NCI-H510A treated with DMSO at 0.1 percent for 48 hours (cell line): ENCODE results near the gene TRMT112.
"Not testable (repeated sequence)": the region's sequence is repeated elsewhere in the genome, so short reads cannot be mapped to it uniquely, and the experiment has no call there.

Source experiments
- DNase-seq: peaks from one replicate; lab custom pipeline; 2025; lab: John Stamatoyannopoulos, UW

Gene TRMT112

DNA sequence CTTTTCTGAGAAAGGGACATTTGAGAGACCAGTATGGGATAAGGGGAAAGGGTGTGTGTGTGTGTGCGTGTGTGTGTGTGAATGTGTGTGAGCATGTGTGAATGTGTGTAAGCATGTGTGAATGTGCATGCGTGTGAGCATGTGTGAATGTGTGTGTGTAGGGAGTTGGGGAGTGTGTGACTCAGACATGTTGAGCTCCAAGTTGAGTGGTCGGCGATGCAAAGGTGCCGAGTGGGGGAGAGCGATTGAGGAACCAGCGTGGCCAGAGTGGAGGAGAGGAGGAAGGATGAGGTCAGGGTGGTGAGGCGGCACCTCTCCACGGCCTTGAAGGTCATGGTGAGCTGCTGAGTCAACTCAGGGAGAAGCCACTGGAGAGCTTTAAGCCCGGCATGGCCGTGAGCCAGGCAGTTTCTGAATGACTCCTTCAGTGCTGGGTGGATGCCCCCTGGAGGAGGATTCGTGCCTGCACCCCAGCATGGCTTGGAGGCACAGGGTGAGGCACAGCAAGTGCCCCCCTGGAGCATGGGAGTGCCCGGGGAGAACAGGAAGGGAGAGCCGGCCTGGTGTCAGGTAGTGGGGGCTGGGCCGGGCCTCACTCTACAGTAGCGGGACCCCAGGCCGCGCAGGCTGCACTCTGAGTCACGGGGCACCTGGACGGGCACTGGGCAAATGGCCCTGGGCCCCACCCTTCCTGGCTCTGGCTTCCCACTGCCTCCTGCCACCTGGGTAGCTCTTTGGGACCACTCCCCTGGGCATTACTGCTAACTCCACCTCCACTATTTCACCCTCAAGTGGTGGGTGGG is 14.4 kb upstream of the TRMT112 start:
- no peak for DNase-seq

DNA sequence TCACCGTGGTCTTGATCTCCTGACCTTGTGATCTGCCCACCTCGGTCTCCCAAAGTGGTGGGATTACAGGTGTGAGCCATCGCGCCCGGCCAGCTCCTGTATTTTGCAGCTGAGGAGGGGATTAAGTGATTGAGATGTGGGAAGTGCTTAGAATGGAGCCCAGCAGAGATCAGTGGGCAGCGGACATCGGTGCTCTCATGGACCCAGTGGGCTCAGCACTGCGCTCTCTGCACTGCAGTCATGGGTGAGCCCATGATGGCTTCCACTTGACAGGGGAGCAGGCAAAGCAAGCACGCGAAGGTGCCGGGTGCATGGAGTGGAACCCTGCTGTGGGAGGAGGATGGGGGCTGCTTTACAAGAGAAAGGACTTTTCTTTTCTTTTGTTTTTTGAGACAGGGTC is 13.5 kb upstream of the TRMT112 start:
- no peak for DNase-seq

DNA sequence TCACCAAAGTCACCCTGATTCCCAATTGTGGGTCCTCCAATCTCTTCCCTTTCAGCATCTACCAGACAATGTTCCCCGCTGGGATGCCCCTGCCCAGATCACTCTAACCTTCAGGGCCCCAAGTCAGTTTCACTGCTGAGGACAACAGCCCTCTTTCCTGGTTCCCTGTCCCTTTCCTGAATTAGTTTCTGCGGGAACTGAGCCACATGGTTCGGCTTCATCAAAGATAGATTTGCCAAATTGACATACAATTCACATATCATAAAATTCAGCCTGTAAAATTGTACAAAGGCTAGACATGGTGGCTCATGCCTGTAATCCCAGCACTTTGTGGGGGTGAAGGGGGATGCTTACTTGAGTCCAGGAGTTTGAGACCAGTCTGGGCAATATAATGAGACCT is 10.6 kb upstream of the TRMT112 start:
- no peak for DNase-seq

DNA sequence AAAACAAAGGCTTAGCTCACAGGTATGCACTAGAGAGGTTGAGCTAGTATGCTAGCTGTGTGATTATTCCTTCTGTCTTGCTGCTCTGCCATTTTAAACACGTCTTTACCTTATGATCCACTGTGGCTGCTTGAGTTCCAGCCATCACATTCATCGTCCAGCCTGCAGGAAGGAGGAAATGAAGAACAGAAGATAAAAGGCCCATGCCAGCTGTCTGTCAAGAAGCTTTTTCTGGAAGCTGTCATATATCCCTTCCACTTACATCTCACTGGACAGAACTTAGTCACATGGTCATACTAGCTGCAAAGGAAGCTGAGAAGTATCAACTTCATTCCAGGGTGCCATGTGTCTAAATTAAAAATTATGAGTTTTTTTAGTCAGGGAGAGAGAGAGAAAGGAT is 10.0 kb upstream of the TRMT112 start:
- DNase-seq: no peak

DNA sequence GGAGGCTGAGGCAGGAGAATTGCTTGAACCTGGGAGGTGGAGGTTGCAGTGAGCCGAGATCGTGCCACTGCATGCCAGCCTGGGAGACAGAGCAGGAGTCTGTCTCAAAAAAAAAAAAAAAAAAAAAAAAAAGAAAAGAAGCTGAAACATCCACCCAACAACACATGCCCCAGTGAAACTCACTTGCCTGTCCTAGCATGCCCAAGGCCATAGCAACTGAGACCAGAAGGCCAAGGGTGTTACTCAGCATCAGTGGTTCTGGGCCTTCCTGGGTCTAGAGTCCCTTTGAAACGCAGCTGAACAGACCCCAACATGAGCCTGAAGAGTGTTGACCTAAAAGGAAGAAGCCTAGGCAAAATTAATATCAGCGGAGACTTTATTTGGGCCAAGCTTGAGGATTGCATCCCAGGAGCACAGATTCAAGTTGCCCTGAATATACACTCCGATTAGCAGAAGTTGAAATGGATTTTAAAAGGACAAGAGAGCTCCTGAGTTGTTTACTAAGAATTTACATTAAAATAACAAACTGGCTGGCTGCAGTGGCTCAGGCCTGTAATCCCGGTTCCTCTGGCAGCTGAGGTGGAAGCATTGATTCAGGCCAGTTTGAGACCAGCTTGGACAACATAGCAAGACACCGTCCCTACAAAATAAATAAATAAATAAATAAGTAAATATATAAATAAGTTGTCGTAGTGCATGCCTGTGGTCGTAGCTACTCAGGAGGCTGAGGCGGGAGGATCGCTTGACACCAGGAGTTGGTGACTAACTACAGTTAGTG is 7.5 kb upstream of the TRMT112 start:
- DNase-seq: no peak

DNA sequence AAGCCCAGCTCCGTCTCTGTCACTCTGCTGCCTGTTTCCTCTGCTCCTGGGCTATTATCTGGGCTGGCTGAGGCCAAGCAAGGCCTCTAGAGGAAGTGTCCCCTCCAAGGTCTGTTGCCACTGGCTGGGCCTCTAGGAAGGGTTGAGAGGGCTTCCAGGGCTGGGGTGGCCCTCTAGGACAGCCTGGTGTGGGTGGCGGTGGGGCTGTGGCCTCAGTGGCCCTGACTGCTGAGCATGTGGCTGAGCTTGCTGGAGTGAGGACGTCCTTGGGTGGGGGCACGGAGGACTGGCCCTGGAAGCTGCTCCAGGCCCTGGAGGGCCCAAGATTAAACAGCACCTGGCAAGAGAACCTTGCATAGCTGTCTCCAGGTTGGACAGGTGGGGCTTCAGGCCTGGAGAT is 6.6 kb upstream of the TRMT112 start:
- DNase-seq: not testable (repeated sequence)

DNA sequence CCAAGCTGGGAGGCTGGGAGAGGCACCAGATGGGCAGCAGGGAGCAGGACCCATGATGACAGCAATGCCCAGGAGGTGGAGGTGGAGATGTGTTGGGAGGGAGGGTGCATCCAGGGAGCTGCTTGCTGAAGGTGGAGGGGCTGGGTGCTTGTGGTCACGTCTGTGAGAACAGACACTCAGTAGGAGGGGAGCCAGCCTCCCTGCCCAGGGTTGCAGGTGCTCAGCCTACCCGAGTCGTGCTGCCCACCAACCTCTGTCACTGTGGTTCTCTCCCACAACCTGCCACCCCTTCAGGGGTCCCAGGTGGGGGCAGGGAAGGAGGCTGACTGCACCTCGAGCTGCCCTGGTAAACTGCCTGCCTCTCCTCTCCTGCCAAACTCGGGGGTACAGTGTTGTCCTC is 6.0 kb upstream of the TRMT112 start:
- no peak for DNase-seq

DNA sequence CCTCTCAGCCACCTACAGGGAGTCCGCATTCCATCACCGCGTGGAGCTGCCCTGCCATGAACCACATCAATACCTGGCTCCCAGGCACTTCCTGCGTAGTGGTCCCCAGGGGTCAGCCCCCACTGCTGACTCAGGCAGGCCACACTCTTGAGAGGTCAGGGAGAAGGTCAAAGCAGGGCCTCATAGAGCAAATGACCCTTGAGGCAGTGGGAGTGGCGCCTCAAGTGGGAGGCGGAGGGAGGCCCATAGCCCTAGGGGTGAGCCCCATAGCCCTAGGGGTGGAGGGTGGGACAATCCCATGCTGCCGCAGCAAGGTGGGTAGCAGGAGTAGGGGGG is 5.5 kb upstream of the TRMT112 start:
- no peak for DNase-seq

DNA sequence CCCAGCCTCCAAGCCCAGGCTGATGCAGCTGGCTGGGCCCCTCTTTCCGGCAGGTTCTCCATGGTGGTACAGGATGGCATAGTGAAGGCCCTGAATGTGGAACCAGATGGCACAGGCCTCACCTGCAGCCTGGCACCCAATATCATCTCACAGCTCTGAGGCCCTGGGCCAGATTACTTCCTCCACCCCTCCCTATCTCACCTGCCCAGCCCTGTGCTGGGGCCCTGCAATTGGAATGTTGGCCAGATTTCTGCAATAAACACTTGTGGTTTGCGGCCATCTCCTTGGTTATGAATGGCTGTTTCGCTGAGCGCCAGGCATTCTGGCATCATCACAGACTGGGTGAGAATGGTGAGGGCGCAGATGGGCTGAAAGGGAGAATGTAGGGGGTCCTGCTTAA is 4.2 kb upstream of the TRMT112 start:
- DNase-seq: no peak

DNA sequence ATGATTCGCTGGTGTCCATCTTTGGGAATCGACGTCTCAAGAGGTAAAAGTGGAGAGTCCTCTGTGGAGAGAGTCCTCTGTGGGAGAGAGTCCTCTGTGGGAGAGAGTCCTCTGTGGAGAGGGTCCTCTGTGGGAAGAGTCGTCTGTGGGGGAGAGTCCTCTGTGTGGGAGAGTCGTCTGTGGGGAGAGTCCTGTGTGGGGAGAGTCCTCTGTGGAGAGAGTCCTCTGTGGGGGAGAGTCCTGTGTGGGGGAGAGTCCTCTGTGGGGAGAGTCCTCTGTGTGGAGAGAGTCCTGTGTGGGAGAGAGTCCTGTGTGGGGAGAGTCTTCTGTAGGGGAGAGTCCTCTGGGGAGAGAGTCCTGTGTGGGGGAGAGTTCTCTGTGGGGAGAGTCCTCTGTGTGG is 3.7 kb upstream of the TRMT112 start:
- no peak for DNase-seq

DNA sequence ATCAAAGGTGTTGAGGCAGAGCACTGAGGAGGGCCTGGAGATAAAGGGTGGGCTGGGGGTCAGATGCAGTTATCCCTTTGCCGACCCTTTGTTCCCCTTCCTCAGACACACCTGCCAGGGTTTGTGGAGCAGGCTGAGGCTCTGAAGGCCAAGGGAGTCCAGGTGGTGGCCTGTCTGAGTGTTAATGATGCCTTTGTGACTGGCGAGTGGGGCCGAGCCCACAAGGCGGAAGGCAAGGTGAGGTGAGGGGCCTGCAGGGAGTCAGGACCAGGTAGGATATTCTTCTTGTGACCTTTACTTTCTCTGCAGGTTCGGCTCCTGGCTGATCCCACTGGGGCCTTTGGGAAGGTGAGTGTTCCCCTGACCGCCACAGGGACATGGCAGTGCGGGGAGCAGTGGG is 3.2 kb upstream of the TRMT112 start:
- DNase-seq: no peak

DNA sequence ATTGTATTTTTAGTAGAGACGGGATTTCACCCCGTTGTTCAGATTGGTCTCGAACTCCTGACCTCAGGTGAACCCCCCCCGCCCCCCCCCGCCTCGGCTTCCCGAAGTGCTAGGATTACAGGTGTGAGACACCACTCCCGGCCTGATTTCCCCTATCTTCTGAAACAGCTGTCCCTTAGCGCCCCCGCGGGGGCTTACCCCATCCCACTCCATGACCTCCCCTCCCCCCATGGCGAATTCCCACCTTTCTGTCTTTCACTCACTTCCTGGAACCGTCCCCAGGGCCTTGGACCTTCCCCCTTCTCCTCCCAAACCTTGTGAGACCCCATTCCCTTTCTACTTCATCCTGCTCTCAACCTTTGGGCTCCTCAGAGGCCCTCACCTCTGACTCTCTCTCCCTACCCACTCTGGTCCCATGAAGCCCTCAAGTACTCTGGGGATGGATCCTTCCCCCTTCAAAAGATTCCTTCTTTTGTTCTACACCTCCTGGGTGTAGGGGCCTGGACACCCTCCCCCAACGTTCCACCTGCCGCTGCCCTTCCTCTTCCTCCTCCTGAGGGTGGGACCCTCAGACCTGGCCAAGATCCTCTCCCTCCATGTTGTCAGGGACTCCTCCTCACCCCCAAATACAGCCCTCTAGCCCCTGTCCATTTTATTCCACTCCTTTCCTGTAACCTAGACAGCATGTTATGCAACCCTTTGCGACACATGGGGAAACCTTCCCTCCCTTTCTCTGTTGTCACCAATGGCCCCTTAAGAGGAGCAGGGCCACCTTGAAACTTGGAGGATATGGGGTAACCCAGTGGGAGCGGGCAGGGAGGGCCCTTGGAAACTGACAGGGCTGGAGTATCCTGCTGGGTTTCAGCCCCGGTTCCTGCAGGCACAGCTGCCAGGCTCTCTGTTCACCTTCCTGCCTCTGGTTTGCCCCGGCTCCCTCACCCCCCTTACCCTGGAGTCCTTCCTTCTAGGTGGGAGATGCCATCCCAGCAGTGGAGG is 1.7 kb upstream of the TRMT112 start:
- DNase-seq: no peak

DNA sequence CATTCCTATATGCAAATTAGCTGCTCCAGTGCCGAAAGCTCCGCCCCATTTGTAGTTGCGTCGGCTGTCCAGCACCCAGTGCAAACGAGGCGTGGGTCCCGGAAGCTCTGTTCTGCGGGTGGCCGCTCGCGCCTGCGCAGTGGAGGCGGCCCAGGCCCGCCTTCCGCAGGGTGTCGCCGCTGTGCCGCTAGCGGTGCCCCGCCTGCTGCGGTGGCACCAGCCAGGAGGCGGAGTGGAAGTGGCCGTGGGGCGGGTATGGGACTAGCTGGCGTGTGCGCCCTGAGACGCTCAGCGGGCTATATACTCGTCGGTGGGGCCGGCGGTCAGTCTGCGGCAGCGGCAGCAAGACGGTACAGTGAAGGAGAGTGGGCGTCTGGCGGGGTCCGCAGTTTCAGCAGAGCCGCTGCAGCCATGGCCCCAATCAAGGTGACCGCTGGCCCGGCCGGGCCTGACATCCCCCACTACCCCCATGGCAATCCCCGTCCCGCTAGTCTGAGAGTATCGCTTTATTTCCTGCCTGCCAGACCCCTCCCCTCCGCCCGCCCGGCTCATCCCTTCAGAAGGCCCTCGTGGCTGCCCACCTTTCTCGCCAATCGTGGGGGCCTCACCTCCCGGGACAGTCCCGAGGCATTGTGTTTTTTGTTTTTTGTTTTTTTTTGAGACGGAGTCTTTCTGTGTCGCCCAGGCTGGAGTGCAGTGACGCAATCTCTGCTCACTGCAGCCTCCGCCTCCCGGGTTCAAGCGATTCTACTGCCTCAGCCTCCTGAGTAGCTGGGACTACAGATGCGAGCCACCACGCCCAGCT is 804 bp upstream of the TRMT112 start, which contains the start of gene PRDX5:
TSS of gene PRDX5 (plus strand) at position 161 of the 805 bp plus-strand sequence. CDS start at position 256, 95 bp downstream.
- DNase-seq: peak; percentile 92

DNA sequence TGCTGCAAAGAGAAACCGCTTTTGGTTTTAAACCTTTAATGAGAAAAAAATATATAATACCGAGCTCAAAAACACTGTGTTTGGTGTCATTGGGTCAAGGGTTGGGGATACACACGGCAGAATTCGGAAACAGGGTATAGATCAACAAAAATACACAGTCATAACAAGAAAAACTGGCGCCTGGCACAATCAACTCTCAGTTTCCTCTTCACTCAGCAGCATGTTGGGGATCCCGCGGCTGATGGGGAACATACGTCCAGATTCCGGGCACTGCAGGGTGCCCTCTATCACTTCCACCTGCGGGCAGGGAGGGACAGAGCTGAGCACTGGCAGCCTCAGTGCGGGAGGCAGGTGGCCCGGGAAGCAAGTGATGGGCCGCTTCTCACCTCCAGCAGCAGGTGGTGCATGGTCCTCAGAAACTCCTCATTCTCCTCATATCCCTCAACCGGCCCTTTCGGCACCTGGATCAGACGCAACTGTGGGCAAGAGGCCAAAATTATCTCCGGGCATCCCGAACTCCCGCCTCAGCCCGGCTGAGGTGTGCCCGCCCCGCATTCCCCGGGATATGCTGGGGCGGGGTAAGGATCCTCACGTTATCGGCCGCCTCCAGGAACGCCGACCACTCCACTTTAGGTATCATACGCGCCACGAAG is 561 bp downstream of the TRMT112 start:
- no peak for DNase-seq

DNA sequence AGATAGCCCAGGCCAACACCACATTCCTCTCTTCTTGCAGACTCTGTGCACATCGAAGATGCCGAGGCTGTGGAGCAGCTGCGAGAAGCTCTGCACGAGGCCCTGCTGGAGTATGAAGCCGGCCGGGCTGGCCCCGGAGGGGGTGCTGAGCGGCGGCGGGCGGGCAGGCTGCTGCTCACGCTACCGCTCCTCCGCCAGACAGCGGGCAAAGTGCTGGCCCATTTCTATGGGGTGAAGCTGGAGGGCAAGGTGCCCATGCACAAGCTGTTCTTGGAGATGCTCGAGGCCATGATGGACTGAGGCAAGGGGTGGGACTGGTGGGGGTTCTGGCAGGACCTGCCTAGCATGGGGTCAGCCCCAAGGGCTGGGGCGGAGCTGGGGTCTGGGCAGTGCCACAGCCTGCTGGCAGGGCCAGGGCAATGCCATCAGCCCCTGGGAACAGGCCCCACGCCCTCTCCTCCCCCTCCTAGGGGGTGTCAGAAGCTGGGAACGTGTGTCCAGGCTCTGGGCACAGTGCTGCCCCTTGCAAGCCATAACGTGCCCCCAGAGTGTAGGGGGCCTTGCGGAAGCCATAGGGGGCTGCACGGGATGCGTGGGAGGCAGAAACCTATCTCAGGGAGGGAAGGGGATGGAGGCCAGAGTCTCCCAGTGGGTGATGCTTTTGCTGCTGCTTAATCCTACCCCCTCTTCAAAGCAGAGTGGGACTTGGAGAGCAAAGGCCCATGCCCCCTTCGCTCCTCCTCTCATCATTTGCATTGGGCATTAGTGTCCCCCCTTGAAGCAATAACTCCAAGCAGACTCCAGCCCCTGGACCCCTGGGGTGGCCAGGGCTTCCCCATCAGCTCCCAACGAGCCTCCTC is 1.5 kb downstream of the TRMT112 start:
- DNase-seq: not testable (repeated sequence)

DNA sequence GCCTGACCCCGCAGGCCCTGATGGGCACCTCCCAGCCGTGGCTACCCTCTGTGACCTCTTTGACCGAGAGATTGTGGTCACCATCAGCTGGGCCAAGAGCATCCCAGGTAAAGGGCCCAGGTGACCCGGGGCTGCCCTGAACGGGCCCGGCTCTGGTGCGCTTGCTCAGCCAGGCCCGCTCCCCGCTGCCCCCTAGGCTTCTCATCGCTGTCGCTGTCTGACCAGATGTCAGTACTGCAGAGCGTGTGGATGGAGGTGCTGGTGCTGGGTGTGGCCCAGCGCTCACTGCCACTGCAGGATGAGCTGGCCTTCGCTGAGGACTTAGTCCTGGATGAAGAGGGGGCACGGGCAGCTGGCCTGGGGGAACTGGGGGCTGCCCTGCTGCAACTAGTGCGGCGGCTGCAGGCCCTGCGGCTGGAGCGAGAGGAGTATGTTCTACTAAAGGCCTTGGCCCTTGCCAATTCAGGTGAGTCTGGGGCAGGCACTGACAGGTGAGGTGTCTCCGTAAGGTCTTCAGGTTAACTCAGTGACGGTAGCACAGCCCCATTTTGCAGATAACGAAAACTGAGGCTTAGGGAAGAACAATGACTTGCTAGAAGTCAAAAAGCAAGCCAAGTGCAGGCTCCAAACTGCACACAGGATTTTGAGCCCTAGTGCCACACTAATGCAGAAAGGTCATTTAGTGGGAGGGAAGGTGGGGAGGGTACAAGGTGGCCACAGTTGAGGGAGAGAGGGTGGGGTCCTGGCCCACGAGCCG is 2.4 kb downstream of the TRMT112 start:
- no peak for DNase-seq

DNA sequence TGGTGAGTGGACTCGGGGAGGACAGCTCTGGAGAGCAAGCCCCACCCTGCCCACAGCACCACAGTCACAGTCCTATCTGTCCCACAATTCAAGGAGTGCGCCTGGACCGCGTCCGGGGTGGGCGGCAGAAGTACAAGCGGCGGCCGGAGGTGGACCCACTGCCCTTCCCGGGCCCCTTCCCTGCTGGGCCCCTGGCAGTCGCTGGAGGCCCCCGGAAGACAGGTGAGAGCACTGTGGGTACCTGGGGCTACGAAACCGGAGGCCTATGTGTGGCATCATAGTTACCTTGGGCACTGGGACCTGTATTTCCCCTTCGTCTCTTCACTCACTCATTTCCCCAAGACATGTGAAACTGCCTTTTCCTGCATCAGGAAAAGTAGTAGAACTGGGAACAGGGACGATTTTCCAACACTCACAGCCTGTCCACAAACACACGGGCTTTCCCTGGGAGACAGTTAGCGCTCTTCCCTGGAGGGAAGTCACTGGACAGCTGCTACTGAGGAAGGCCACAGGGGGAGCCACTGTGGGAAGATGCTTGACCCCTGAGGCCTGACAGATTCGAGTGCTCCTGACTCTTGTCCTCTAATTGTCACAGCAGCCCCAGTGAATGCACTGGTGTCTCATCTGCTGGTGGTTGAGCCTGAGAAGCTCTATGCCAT is 3.1 kb downstream of the TRMT112 start:
- DNase-seq: no peak

DNA sequence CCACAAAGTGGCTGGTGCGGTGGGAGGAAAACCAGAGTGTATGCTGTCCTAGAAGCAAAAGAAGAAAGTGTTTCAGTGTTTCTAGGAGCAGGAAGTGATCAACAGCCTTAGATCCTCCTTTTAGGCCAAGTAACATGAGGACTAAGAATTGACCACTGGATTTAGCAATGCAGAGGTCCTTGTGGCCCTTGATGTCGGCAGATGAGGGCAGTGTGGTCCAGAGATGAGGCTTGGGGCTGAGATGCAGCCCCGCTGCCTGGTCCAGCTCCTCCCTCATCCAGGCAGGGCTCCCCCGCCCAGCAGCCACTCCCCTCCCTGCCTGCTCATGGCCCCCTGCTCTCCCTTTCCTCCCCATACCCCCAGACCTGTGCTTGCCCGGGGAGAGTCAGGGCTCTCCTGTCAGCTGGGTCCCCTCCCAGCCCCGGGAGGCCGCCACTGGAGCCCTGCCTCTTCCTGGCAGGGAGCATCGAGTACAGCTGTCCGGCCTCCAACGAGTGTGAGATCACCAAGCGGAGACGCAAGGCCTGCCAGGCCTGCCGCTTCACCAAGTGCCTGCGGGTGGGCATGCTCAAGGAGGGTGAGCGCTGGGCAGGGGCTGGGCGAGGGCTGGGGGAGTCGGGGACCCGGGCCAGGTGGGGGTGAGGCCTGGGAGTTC is 3.7 kb downstream of the TRMT112 start:
- no peak for DNase-seq
